GM18502 (cell line): ENCODE results near the gene ZNF484.

Experiments used
- ATAC-seq: cut with Tn5 transposase; IDR thresholded peaks from one replicate; pipeline ENCODE4 v1.9.1; 2021; ENCODE audit warnings: mild to moderate bottlenecking; ENCODE audit not compliant: unreplicated experiment, poor library complexity

Gene ZNF484

DNA sequence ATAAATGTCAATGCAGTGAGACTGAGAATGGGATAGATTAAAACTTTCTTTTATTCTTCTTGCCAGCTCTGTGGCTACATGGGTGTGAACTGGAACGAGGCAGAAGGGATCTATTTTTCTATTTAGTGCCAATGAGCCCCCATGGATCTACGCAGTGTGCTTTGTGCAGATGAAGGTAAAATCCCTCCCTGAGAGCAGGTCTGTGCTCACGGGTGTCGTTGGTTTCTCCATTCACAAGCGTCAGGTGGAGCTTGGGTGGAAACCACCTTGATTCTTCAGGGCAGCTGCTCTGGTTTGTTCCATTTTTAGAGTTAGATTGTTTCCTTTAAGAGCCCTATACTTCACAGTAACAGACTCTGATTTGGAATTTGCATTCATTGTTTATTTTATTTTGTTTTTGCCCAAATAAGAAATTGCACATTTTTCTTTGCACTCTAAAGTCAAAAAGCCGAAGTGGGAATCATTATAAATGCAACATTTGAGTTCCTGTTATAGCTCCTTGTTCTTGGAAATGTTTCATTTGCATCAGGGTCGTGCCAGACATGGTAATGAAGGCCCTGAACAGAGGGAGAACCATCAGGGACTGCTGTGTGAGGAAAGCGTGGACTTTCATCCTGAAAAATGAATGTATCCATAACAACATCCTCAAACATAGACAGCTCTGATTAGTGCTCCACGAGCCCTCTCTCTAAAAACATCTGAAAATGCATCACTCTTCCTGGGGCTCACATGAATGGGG lies 82.1 kb downstream of the ZNF484 start:
- no peak for ATAC-seq
